Mononuclear cell (primary cell): ENCODE measurements around the gene CREB3L2. TPM values are rescaled to one million over a fixed set of nuclear protein-coding genes. Genes with fewer than 3 reads are reported as not detected.

Source experiments
- H3K27me3 ChIP-seq: 2 replicates; pipeline ENCODE4 v1.6.0; 2011; ENCODE audit warnings: low read length, control low read depth; ENCODE audit not compliant: insufficient read depth
- H3K4me1 ChIP-seq: 2 replicates; pipeline ENCODE4 v1.5.1; 2011; ENCODE audit warnings: mild to moderate bottlenecking, low read length, control low read depth; ENCODE audit not compliant: insufficient read depth
- H3K4me3 ChIP-seq: 2 replicates; pipeline ENCODE4 v1.5.1; 2011; ENCODE audit warnings: mild to moderate bottlenecking, low read length, moderate library complexity
- H3K9me3 ChIP-seq: 2 replicates; pipeline ENCODE4 v1.5.1; 2011; ENCODE audit warnings: low read depth, mild to moderate bottlenecking, control low read depth, low read length
- total RNA-seq: library from RNA; depleted of rRNA; stranded (reverse); fragments of >200 nt; gene quantifications from one replicate; pipeline ENCODE4 v1.2.3, GENCODE V29; 2012

The CREB3L2 gene
- total RNA-seq, 1 donor = 6.2 TPM

DNA sequence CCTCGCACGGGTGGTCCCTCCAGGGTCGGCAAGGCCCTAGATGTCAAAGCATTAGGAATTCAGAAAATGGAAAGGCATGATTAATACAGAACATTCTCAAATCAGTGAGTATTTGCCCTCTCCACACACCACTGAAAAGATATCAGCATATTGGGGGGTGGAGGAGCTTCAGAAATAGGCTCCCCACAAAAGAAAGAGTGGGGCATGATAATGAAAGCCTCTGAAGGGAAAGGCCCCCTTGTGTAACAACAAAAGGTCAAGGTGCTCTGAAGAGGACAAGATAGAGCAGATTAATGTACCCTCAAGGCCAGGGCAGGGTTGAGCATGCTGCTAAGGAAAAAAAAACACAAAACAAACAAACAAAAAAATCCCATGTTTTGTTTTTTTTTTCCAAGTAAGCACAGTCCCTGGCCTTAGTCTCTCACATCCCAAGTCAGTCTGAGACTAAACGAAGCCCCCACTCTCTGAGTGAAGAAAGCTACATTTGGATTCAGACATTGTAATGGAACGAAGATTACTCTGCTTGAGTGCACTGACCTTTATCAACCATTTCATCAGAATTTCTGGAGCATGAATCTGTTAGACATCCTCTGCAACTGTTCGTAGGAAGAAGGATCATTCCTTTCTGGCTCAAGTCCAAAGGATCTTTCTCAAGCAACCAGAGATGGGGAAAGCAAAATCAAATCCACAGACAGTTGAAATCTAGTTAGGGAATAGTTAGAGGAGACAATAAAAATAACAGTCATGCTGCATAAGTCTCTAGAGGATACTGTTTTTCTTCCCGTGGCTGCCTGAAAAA is 127.7 kb downstream of the CREB3L2 start:
- Histone ChIP-seq H3K27me3 (no peaks in the 10 kb centered on the region), H3K4me3 (no peak overlapping the region), H3K9me3 (no peaks in the 10 kb centered on the region), H3K4me1 (no peaks in the 10 kb centered on the region)

DNA sequence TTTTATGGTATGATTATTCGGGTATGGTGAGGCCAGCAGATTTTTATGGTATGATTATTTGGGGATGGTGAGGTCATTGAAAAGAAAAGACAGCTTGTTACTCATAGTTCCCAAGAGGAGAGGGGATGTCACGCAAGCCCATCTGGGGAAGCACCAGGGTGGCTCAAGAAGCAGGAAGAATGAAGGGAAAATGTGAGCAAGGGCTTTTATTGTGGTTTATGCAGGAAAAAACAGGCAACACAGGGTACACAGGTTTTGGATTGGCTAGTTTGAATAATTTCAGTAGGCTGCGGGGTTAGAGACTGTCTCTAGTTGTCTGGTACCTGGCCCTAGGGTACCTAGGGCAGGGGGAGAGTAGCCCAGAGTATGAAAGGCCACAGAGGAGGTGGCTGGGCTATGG is 128.4 kb downstream of the CREB3L2 start:
- Histone ChIP-seq H3K4me3 (no peak overlapping the region), H3K4me1 (no peaks in the 10 kb centered on the region)

DNA sequence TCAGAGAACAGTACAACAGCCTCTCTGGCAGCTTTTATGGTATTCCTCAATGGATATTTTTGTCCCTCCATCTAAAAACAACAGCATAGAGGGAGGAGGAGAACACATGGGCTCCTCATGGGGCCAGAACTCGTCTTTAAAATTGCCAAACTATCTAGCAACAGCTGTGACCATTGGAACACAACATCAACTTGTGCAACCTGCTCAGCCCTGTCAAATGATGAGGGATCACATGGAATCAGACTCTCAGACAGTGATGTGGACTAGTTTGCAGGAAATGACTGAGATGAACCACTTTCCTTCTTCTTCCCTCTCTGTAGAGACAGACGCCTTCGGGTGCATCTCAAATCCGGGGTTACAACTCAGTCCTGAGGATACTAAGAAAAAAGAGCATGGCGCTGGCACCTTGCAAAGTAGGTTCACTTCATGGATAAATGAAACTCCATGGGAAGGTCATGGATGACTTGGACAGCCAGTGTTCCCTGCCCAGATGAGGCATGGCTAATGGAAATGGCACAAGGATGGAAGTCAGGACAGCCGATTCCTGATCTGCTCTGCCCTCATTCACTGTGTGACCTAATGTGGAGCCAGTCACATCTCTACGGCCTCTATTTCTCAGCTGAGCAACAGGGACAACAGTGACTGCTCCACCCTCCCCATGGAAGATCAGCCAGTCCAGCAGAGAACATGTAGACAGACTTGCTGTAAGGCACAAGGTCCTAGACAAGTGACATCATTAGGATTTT is 130.5 kb downstream of the CREB3L2 start:
- no peaks in the 10 kb centered on the region for H3K27me3 ChIP-seq
- no peak overlapping the region for H3K4me3 ChIP-seq
- H3K4me1 ChIP-seq = no peaks in the 10 kb centered on the region
- H3K9me3 ChIP-seq = no peaks in the 10 kb centered on the region

More for the DNA sequence above, 128.4 kb downstream of the CREB3L2 start:
- Histone ChIP-seq H3K9me3 (no peaks in the 10 kb centered on the region), H3K27me3 (no peaks in the 10 kb centered on the region)

DNA sequence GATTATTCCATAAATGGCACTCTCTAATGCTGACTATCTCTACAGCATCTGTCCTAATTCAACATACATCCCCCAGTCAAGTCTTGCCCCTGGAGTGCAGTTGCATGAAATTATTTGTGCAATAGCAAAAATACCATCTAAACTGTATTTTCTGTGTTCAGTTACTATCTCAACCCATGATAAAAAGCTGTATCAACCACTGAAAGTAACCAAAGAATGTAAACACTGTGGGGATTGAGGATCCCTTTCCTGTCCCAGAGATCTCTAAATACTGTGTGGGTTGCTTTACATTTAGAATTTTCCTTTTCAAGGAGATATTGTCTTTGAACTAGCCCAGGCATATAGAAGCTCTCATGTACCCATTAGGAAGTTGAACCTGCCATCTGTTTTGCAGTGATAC is 131.2 kb downstream of the CREB3L2 start:
- Histone ChIP-seq H3K27me3 (no peaks in the 10 kb centered on the region), H3K4me1 (no peaks in the 10 kb centered on the region), H3K9me3 (no peaks in the 10 kb centered on the region), H3K4me3 (no peak overlapping the region)

DNA sequence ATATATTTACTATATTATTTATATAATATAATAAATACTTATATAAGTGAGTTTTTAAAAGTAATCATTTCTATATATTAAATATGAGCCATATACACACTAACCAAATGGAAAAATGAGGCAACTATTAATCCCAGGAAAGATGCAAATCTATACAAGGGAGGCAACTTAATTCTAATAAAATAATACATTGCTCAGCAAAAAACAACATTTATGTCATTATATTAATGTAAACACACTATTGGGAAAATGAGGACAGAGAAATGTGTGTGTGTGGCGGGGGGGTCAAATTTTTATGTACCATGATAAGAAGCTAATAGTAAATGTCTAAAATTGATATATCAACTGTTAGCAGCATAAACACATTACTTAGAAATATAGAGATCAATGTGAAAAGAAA is 131.8 kb downstream of the CREB3L2 start:
- H3K9me3 ChIP-seq = no peaks in the 10 kb centered on the region
- no peak overlapping the region for H3K4me3 ChIP-seq
- no peaks in the 10 kb centered on the region for H3K27me3 ChIP-seq
- no peaks in the 10 kb centered on the region for H3K4me1 ChIP-seq

DNA sequence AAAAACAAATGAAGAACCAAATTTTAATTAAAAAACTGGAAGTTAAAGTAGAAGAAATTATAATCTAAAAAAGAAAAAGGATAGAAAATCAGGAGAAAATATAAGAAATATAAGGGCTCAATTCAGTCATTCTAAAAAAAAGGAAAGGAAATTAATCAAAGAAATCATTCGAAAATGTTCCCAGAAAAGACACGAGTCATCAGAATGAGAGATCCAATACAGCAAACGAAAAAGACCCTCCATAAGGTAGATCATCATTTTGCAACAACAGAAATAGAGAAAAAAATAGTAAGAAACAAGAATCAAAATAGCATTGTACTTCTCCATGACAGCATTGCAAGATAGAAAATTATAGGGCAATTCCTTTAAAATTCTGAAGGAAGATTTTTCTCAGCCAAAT is 132.6 kb downstream of the CREB3L2 start:
- Histone ChIP-seq H3K4me3 (no peak overlapping the region), H3K9me3 (no peaks in the 10 kb centered on the region), H3K4me1 (no peaks in the 10 kb centered on the region), H3K27me3 (no peaks in the 10 kb centered on the region)

DNA sequence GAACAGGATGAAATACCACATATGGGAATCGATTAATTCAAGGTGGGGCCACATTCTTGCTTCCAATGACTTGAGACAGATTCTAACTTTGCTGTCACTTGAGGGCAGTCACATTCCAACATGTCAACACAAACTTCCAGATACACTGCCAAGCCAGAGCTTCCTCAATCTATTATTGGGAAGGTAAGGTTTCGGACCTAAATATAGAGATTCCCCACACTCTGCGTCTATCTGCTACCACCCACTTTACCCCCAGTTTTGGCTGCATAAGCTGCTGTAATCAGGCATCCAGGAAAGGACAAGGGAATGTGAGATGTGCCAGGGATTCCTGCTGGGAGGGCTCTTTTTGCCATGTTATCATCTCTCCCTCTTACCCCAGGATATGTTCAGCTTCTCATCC is 134.6 kb downstream of the CREB3L2 start:
- Histone ChIP-seq H3K4me3 (no peak overlapping the region), H3K9me3 (no peaks in the 10 kb centered on the region), H3K4me1 (no peaks in the 10 kb centered on the region), H3K27me3 (no peaks in the 10 kb centered on the region)

DNA sequence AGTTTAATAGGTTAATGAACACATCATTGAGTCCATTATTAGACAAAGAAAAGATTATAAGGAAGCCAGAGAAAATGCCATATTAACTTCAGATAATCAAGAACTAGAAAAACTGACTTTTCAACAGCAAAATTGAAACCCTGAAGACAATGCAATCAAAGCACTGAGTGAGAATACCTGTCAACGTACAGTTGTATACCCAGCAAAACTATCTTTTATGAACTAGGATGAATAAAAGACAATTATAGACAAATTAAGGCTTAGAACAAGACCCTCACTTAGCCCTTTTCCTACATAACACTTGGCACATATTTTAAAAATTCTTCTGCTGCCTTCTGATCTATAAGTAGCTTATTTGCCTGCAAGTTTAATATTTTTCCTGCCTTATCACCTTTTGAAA is 136.1 kb downstream of the CREB3L2 start:
- Histone ChIP-seq H3K9me3 (no peaks in the 10 kb centered on the region), H3K4me3 (no peak overlapping the region), H3K27me3 (no peaks in the 10 kb centered on the region), H3K4me1 (no peaks in the 10 kb centered on the region)

DNA sequence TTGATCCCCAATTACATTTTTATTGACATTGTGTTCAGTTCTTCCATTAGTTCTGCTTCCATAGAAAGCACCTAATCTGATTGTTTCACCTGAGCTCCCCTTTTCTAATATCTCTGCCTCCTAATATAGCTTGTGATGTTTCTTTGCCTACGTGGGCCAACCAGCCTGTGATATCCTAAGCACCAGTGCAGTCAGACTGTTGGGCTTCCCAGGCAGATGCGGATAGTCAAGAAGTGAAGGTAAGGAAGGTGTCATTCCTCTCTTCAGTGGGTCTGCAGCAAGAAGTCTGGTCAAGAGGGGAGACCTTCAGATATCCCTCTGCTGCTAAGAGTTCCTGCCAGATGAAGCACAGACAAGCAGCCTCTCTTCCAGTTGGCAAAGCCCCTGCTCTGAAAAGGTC is 138.9 kb downstream of the CREB3L2 start:
- no peak overlapping the region for H3K4me3 ChIP-seq
- H3K9me3 ChIP-seq = no peaks in the 10 kb centered on the region
- no peaks in the 10 kb centered on the region for H3K27me3 ChIP-seq
- H3K4me1 ChIP-seq = no peaks in the 10 kb centered on the region

DNA sequence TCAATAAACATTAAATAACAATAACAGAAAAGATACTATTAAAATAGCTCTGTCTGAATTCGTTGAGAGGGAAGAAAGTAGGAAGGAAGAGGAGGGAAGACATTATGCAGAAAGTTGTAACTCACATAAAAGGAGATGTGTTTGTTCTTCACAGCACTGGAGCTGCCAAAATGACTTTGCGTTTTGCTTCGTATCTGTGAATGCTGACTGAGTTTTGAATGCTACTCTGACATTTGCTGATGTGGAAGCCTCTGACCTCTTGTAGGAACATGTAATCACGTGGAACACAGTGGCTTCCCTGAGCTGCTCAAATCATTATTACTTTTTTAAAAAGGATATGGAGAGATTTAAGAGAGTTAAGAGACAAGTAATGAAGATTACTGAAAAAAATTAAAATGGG is 139.5 kb downstream of the CREB3L2 start:
- Histone ChIP-seq H3K27me3 (no peaks in the 10 kb centered on the region), H3K9me3 (no peaks in the 10 kb centered on the region), H3K4me3 (no peak overlapping the region)

DNA sequence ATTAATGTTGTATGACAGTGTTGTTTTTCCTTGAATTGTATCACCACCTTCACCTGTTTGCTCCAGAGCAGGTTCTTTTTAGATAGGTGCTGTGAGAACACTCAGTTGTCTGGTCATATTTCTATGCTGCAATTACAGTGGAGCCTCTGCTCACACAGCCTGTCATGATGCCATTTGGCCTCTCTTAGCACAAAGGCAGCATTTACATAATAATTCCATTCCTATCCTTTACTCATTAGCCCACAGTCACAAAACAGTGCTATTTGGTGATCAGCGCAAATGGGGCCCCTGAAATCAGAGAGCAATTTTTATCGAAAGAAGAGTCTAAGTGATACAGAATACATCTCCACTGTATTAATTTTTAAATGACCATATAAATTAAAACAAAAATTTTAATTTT is 141.3 kb downstream of the CREB3L2 start:
- no peaks in the 10 kb centered on the region for H3K9me3 ChIP-seq
- no peak overlapping the region for H3K4me3 ChIP-seq
- no peaks in the 10 kb centered on the region for H3K4me1 ChIP-seq
- no peaks in the 10 kb centered on the region for H3K27me3 ChIP-seq

More for the DNA sequence above, 139.5 kb downstream of the CREB3L2 start:
- no peaks in the 10 kb centered on the region for H3K4me1 ChIP-seq

DNA sequence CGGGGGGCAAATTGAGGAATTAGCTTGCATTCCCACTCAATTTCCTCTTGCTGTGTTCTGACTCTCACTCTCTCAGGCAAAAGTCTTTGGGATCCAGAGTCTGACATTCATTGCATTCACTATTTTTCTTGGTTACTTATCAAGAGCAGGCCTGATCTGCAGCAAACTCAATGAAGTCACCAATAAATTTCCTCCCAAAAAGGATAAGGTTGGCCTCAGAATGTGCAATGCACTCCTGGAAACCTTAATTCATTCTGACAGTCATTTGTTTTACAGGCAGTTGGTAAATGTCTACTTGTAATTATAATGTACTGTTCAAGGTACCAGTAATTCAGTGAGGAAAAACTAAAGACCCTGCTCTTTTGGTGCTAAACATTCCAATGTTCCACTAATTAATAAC is 148.8 kb downstream of the CREB3L2 start:
- Histone ChIP-seq H3K4me1 (no peaks in the 10 kb centered on the region), H3K9me3 (no peaks in the 10 kb centered on the region), H3K4me3 (no peak overlapping the region), H3K27me3 (peaks cover 17% of the 10 kb centered on the region)

DNA sequence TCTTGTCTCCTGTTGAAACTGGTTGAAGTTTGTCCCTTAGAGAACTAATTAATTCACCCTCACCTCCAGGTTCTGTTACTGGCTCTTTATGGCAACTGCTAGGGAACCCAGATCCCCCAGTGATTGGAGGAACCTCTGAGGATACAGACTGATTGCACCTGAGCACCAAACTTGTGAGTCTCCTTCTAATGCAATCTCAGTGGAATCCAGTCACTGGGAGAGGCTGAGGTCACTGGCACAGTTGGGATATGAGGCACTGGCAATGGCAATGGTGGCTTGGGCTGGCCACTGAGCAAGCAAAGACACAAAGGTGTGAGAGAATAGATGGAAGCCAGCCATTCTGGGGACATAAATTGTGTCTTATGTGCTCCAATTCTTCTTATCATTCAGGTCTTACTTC is 149.8 kb downstream of the CREB3L2 start:
- Histone ChIP-seq H3K9me3 (no peaks in the 10 kb centered on the region), H3K4me3 (no peak overlapping the region), H3K27me3 (peaks cover 26% of the 10 kb centered on the region)

DNA sequence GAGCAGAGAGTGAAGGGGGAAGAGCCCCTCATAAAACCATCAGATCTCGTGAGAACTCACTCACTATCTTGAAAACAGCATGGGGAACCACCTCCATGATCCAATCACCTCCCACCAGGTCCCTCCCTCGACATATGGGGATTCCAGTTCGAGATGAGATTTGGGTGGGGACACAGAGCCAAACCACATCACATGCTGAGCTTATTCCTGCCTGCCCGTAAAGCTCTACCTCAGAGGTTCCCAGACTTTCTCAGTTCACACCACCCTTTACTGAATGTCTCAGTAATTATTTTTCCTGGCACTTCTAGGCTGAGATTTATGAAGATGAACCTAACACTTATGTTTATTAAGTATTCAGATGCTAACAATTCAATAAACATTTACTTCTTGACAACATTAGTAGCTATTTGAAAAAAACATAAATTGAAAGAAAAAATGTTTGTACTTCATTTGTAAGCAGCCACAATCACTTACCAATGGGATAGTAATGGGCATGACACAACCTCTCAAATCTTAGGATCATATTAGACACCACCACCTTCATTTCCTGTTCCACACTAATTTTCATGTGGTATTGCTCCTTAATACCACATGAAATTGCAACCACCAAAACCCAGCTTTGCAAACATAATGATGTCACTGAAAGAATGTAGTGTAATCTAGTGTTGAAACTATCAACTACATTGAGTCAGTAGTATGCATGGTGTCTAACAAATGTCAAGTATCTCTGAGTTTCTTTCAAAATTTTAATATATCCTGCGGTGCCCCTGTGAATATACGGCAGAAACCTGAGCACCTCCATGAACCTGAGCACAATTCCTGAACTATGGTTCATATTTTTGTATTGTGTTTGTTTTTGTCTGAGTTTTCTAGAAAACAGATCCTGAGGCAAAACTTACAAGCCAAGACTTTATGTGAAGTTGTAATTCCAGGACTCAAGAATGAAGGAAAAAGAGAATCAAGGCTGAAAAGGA is 150.6 kb downstream of the CREB3L2 start:
- H3K4me3 ChIP-seq = no peak overlapping the region
- H3K4me1 ChIP-seq = peaks cover 9% of the 10 kb centered on the region
- peaks cover 29% of the 10 kb centered on the region for H3K27me3 ChIP-seq
- no peaks in the 10 kb centered on the region for H3K9me3 ChIP-seq

More for the DNA sequence above, 149.8 kb downstream of the CREB3L2 start:
- H3K4me1 ChIP-seq = peaks cover 5% of the 10 kb centered on the region

DNA sequence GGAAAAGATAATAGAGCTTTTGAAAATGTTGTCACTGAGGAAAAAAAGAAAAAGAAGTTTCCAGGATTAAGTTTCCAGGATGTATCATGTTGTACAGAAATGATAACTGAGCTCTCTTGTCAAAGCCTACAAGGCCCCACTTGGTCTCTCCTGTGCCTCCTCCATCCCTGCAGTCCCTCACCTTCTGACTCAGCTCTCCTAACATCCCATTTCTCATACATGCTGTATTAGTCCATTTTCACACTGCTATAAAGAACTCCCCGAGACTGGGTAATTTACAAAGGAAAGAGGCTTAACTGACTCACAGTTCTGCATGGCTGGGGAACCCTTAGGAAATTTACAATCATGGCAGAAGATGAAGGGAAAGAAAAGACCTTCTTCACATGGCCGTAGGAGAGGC is 151.3 kb downstream of the CREB3L2 start:
- no peaks in the 10 kb centered on the region for H3K9me3 ChIP-seq
- H3K27me3 ChIP-seq = peaks cover 36% of the 10 kb centered on the region
- peaks cover 9% of the 10 kb centered on the region for H3K4me1 ChIP-seq
- H3K4me3 ChIP-seq = no peak overlapping the region
